HG03135 (cell line): Measurements from ENCODE around the gene GATA6.

Source experiments
- ATAC-seq: cut with Tn5 transposase; IDR thresholded peaks from one replicate; pipeline ENCODE4 v1.9.1; 2021; ENCODE audit warnings: mild to moderate bottlenecking, moderate library complexity; ENCODE audit not compliant: unreplicated experiment

The GATA6 gene

GRCh38 chr18:22166069-22166950 is 3.1 kb upstream of the GATA6 start:
- ATAC-seq = no peak

- ATAC-seq = no peak
These were observed 2.3 kb upstream of the GATA6 start for GRCh38 chr18:22167091-22167470.

GRCh38 chr18:22167471-22168241 is 1.7 kb upstream of the GATA6 start:
- ATAC-seq = no peak

DNA sequence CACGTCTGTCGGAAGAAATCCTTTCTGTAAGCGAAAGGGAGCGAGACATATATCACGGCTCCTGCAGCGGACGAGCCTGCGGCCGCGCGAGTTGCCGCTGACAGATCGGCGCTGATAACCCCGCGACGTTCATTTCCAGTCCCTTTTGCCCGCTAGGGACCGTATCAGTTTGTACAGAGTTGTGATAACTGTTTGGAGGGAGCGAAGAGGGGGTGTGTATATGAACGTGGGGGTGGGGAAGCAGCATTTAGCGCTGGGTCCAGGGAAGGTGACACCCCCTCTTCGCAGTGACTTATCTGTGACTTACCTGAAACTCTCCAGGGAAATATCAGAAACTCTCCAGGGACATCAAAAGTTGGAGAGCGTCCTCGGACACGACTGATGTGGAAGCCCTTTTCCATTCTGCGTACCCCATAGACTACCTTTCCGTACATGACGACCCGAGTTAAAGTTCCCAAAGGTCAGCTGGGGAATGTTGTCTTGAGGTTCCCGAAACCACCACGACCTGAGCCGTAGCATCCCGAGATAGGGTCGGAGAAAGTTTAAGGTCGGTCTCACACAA is 948 bp upstream of the GATA6 start:
- no peak for ATAC-seq

GRCh38 chr18:22169889-22170420 is 566 bp downstream of the GATA6 start:
- no peak for ATAC-seq

DNA sequence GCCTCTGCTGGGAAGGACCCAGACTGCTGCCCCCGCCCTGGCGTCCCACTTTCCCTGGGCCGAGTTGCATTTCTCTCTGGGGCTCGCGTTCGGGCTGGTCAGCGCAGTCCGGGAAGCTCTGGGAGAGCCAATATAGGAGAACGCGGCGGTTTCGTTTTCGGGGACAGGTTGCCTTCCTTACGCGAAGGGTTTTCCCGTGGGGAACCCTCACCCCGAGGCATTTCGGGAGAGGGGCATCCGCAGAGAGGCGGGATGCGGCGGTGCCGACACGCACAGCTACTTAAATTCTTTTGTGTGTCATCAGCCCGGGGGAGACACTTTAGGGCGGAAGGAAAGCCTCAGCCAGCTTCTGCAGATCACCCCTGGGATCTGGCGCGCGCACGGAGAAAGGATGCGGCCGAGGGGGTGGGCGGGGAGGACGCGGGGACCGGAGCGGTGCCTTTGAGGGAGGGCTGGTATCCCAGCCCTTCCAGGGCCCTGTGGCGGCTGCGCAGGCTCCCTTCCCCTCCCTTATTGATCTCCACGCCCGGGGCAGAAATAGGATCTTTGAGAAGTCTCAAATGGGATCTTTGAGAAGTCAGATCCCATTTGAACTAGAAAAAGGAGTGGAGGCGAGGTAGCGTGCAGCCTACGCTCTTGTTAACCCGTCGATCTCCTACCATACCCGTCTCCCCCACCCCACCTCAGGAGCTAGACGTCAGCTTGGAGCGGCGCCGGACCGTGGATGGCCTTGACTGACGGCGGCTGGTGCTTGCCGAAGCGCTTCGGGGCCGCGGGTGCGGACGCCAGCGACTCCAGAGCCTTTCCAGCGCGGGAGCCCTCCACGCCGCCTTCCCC is 1.2 kb downstream of the GATA6 start:
- no peak for ATAC-seq

GRCh38 chr18:22171258-22172119 is 2.1 kb downstream of the GATA6 start:
- ATAC-seq = no peak

GRCh38 chr18:22172120-22172582 is 2.8 kb downstream of the GATA6 start:
- ATAC-seq = no peak

DNA sequence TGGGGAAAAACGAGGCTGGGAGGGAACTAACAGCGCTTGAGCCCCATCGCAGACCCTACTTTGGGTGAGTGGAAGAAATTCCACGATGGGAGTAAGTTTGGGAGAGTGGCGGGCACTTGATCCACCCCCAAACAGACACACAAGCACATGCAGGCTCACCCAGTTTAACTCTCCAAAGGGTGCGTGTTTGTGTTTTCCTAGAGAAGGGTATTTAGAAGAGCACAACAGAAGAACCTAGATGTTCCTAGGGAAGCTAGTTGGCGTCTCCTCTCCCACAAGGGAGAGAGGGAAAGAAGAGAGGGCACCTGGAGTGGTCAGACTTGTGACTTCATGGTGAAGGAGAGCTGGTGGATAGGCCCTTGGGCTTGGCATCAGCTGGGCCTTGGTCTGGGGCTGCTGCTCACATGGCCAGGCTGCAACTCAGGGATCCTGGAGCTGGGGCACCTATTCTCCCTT is 3.2 kb downstream of the GATA6 start:
- no peak for ATAC-seq

DNA sequence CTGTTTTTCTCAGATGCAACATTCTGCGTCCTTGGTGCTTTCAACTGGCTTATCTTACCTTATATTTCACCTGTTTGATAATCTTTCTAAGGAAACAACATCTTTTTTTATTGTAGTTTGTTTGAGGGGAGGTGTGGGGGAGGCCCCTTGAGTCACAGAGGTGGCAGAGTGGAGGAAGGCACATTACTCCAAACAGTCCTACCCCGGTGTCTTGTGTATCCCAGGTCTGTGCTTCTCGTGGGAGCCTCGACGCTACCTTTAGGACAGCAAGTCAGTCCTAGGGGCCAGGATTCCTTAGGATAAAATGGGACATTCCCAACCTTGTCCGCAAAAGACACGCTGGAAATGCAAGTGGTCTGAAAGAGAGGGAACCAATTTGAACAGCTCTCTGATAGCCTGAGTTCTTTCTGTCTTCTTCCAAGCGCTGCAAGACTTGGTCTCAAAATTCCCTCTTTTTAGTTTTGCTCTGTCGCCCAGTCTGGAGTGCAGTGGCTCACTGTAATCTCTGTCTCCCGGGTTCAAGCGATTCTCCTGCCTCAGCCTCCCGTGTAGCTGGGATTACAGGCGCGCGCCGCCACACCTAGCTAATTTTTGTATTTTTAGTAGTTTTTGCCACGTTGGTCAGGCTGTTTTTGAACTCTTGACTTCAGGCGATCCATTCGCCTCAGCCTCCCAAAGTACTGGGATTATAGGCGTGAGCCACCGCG is 4.0 kb downstream of the GATA6 start:
- ATAC-seq = no peak

DNA sequence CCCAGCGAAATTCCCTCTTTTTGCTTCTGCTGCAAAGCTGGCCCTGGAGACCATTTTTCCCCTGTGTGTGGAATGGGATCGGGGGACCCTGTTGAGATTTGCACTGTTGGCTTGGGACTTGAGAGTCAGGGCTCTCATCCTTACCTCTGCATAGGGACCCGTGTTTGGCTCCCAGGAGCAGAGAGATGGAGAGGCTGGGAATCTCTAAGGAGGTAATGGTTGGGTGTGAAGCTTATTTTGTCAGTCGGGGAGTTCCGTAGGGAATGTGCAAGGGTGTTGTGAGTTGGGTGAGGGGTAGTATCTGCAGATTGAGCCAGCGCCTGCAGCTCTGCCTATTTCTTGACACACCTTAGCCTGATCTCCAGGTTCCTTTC is 4.5 kb downstream of the GATA6 start:
- ATAC-seq = no peak

DNA sequence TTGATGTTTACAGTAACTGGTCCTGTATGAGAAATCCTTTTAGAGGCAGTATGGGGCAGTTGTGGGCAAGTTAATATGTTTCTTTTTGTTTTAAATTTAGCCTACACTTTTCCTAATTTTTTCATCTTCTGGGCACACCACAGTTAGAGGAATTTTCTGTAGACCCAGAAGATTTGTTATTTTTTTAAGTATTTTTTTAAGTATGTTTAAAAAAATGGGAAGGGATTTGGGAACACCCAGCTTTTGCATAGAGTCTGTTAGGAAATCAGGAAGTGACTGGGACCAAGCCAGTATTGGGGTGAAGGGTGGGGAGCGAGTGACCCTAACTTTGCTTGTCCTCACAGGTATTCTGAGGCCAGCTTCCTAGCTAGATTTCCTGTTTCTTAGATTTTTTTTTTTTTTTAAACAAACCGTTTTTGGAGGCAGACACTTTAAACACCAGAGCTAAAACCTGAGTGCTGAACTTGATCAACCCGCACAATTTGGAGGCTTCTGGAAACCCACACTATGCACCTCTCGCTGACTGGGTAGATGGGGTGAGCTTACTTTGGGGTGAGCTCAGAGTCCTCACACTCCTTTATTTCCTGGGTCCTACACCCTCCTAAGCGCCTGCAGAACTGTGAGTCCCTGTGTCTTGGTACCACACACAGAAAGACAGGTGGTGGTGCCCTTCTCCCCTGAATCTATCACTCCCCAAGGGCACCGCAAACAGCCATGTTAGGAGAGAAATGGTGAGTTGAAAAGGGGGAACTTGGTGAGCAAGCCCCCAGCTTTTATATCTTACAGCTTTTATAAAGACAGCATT is 5.2 kb downstream of the GATA6 start:
- ATAC-seq = no peak

GRCh38 chr18:22175346-22175745 is 6.0 kb downstream of the GATA6 start:
- ATAC-seq = no peak

DNA sequence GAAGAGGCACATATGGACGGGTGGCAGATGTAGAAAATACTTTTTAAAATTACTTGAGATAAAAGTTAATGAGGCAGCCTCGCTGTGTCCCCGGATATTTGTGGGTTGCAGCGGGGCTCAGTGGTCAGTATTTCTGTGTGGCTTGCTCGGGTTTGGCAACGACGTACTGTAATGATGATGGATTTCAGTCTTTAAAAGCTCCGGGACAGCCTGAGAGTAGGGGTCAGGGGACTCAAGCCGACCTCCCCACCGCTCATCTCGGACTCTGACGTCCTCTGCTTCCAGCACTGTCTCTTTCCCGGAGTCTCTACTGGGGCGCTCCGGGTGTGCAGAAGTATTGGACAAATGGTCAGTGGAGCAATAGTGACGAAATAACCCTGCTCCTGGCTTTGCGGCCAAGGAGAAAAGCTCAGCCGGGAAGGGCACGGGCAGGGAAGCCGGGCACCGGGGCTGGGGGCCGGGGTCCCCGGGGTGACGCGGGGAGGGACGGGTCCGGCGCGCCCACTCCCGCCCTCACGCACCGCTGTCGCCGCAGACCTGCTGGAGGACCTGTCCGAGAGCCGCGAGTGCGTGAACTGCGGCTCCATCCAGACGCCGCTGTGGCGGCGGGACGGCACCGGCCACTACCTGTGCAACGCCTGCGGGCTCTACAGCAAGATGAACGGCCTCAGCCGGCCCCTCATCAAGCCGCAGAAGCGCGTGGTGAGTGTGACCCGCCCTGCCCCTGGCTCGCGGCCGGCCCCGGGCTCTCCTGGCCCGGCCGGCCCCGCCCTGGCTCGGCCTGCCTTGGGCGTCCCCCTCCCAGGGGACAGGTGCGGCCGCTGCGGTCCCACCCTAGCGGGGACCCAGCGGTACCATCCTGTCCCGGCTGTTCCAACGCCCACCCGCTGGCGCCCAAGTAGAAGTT is 7.3 kb downstream of the GATA6 start:
- ATAC-seq = no peak

GRCh38 chr18:22177327-22177871 is 8.0 kb downstream of the GATA6 start:
- ATAC-seq = no peak

- no peak for ATAC-seq
These were observed 9.8 kb downstream of the GATA6 start for GRCh38 chr18:22179174-22179573.

- ATAC-seq = no peak
These were observed 10.2 kb downstream of the GATA6 start for GRCh38 chr18:22179631-22180030.
